GM21717 (cell line): ENCODE data around the gene DDIT3.
"Not testable (repeated sequence)": the region's sequence is repeated elsewhere in the genome, so short reads cannot be mapped to it uniquely, and the experiment has no call there.

Source experiments
- ATAC-seq: cut with Tn5 transposase; IDR thresholded peaks from one replicate; pipeline ENCODE4 v1.9.1; 2021; ENCODE audit warnings: mild to moderate bottlenecking, moderate library complexity; ENCODE audit not compliant: unreplicated experiment

Gene DDIT3

GRCh38 chr12:57514246-57514645 is 6.1 kb downstream of the DDIT3 start:
- ATAC-seq = not testable (repeated sequence)

GRCh38 chr12:57513677-57514076 is 6.6 kb downstream of the DDIT3 start:
- not testable (repeated sequence) for ATAC-seq

- ATAC-seq = no peak
These were observed 7.0 kb downstream of the DDIT3 start for GRCh38 chr12:57513266-57513665.

- ATAC-seq = no peak
These were observed 7.6 kb downstream of the DDIT3 start for GRCh38 chr12:57512665-57513064.

- no peak for ATAC-seq
These were observed 8.6 kb downstream of the DDIT3 start for GRCh38 chr12:57511588-57512325.

- no peak for ATAC-seq
These were observed 9.2 kb downstream of the DDIT3 start for GRCh38 chr12:57511161-57511560.

- ATAC-seq = not testable (repeated sequence)
These were observed 12.5 kb downstream of the DDIT3 start for GRCh38 chr12:57507796-57508195.

GRCh38 chr12:57506541-57506940 is 13.8 kb downstream of the DDIT3 start:
- ATAC-seq = not testable (repeated sequence)

- not testable (repeated sequence) for ATAC-seq
These were observed 17.9 kb downstream of the DDIT3 start for GRCh38 chr12:57502311-57502969.

- no peak for ATAC-seq
These were observed 20.1 kb downstream of the DDIT3 start for GRCh38 chr12:57500213-57500612.

GRCh38 chr12:57498571-57498970 is 21.7 kb downstream of the DDIT3 start:
- no peak for ATAC-seq

- ATAC-seq = no peak
These were observed 22.2 kb downstream of the DDIT3 start for GRCh38 chr12:57498132-57498502.

GRCh38 chr12:57497223-57498131 is 22.8 kb downstream of the DDIT3 start:
- no peak for ATAC-seq

GRCh38 chr12:57496822-57497221 is 23.5 kb downstream of the DDIT3 start:
- no peak for ATAC-seq

GRCh38 chr12:57495051-57495701 is 25.1 kb downstream of the DDIT3 start:
- ATAC-seq = not testable (repeated sequence)

- no peak for ATAC-seq
These were observed 28.7 kb downstream of the DDIT3 start for GRCh38 chr12:57491393-57492280.

GRCh38 chr12:57490126-57490525 is 30.2 kb downstream of the DDIT3 start:
- ATAC-seq = no peak

- ATAC-seq = no peak
These were observed 31.1 kb downstream of the DDIT3 start for GRCh38 chr12:57489157-57489641.

GRCh38 chr12:57488402-57489156 is 31.7 kb downstream of the DDIT3 start:
- no peak for ATAC-seq
